Measurements from ENCODE around the gene MOSPD3. TPM values are rescaled to one million over a fixed set of nuclear protein-coding genes. Genes with fewer than 3 reads are reported as not detected.
A peak's percentile ranks its signal among the peaks of the same experiment; 100 is the strongest.

MOSPD3 gene
- total RNA-seq, 2 experiments from 2014 or later: 12.3 to 13.0 TPM

GRCh38 chr7:100586266-100587025 is 25.9 kb upstream of the MOSPD3 start, which contains the start of gene FBXO24:
TSS of gene FBXO24 (plus strand) at chr7:100586328. CDS start at chr7:100586626, 298 bp downstream.
- Mint-ChIP-seq H3K4me1 (ENCODE audit: low read depth) (peaks cover 27% of the 10 kb centered on the region), H3K36me3 (ENCODE audit: low read depth) (peaks cover 1% of the 10 kb centered on the region), H3K27ac (peak within 1 kb of the TSS; percentile 97), H3K27me3 (ENCODE audit: low read depth) (peaks cover 7% of the 10 kb centered on the region), H3K4me3 (peak within 1 kb of the TSS; percentile 89), H3K9me3 (no peaks in the 10 kb centered on the region)
- peak; percentile 100 for DNase-seq
- CTCF ChIA-PET: interaction anchor here (0.6 to 4.6 kb wide), 14 partner anchors 19 to 119 kb away, joined by 3 to 30 read pairs (median 4); partner anchors contain the start of genes GIGYF1 and POP7
- intact Hi-C loops (cut with micrococcal nuclease): loop anchor here (1.0 kb wide), 10 partner anchors 18 to 157 kb away; partner anchors contain the start of genes AGFG2, MEPCE, MOSPD3 and TSC22D4

- Mint-ChIP-seq H3K36me3 (ENCODE audit: low read depth) (no peaks in the 10 kb centered on the region), H3K27me3 (ENCODE audit: low read depth) (peaks cover 7% of the 10 kb centered on the region), H3K27ac (no peak overlapping the region), H3K4me1 (ENCODE audit: low read depth) (peaks cover 18% of the 10 kb centered on the region), H3K9me3 (no peaks in the 10 kb centered on the region), H3K4me3 (peak overlapping the region; percentile 25)
- CTCF ChIA-PET: interaction anchor here (0.5 to 2.1 kb wide), 14 partner anchors 11 to 471 kb away, joined by 3 to 15 read pairs (median 4); partner anchors contain the start of gene POP7
- intact Hi-C loops (cut with micrococcal nuclease): loop anchor here (1.0 kb wide), 2 partner anchors 24 to 119 kb away; no protein-coding TSS in a partner anchor
- DNase-seq: peak; percentile 25
Measured at GRCh38 chr7:100588438-100588837, 23.9 kb upstream of the MOSPD3 start.

- Mint-ChIP-seq H3K4me1 (ENCODE audit: low read depth) (peaks cover 9% of the 10 kb centered on the region), H3K36me3 (ENCODE audit: low read depth) (no peaks in the 10 kb centered on the region), H3K9me3 (no peaks in the 10 kb centered on the region), H3K27me3 (ENCODE audit: low read depth) (peaks cover 7% of the 10 kb centered on the region), H3K4me3 (no peak overlapping the region), H3K27ac (no peak overlapping the region)
- CTCF ChIA-PET: interaction anchor here (0.5 to 2.1 kb wide), 10 partner anchors 10 to 458 kb away, joined by 3 to 15 read pairs (median 4); partner anchors contain the start of gene POP7
- no peak for DNase-seq
- intact Hi-C loops (cut with micrococcal nuclease): no loop called here
Measured at GRCh38 chr7:100589341-100589947, 22.9 kb upstream of the MOSPD3 start.

GRCh38 chr7:100590077-100590737 is 22.1 kb upstream of the MOSPD3 start:
- Mint-ChIP-seq H3K27ac (no peak overlapping the region), H3K4me1 (ENCODE audit: low read depth) (peaks cover 2% of the 10 kb centered on the region), H3K36me3 (ENCODE audit: low read depth) (no peaks in the 10 kb centered on the region), H3K27me3 (ENCODE audit: low read depth) (peaks cover 7% of the 10 kb centered on the region), H3K9me3 (no peaks in the 10 kb centered on the region), H3K4me3 (no peak overlapping the region)
- CTCF ChIA-PET: interaction anchor here (0.5 to 1.5 kb wide), 3 partner anchors 31 to 458 kb away, joined by 3 to 10 read pairs (median 5); no protein-coding TSS in a partner anchor
- no peak for DNase-seq
- intact Hi-C loops (cut with micrococcal nuclease): no loop called here

- no peak overlapping the region for H3K4me3 Mint-ChIP-seq
- intact Hi-C loops (cut with micrococcal nuclease): no loop called here
- DNase-seq: no peak
- no peaks in the 10 kb centered on the region for H3K9me3 Mint-ChIP-seq
- peaks cover 7% of the 10 kb centered on the region for H3K27me3 Mint-ChIP-seq (ENCODE audit: low read depth)
- no peaks in the 10 kb centered on the region for H3K36me3 Mint-ChIP-seq (ENCODE audit: low read depth)
- CTCF ChIA-PET: interaction anchor here (0.9 kb wide), 1 partner anchor 33 kb away, joined by 3 read pairs; no protein-coding TSS in a partner anchor
- H3K4me1 Mint-ChIP-seq (ENCODE audit: low read depth): no peaks in the 10 kb centered on the region
- no peak overlapping the region for H3K27ac Mint-ChIP-seq
Measured at GRCh38 chr7:100591596-100591995, 20.7 kb upstream of the MOSPD3 start.

- H3K9me3 Mint-ChIP-seq: no peaks in the 10 kb centered on the region
- no peak overlapping the region for H3K4me3 Mint-ChIP-seq
- no peak for DNase-seq
- CTCF ChIA-PET: interaction anchor here (1.4 kb wide), 1 partner anchor 31 kb away, joined by 3 read pairs; no protein-coding TSS in a partner anchor
- H3K27me3 Mint-ChIP-seq (ENCODE audit: low read depth): peaks cover 5% of the 10 kb centered on the region
- no peak overlapping the region for H3K27ac Mint-ChIP-seq
- intact Hi-C loops (cut with micrococcal nuclease): no loop called here
- no peaks in the 10 kb centered on the region for H3K4me1 Mint-ChIP-seq (ENCODE audit: low read depth)
- no peaks in the 10 kb centered on the region for H3K36me3 Mint-ChIP-seq (ENCODE audit: low read depth)
Measured at GRCh38 chr7:100595188-100595587, 17.2 kb upstream of the MOSPD3 start.

- Mint-ChIP-seq H3K27ac (no peak overlapping the region), H3K4me3 (no peak overlapping the region), H3K9me3 (no peaks in the 10 kb centered on the region), H3K27me3 (ENCODE audit: low read depth) (no peaks in the 10 kb centered on the region), H3K36me3 (ENCODE audit: low read depth) (no peaks in the 10 kb centered on the region), H3K4me1 (ENCODE audit: low read depth) (peaks cover under 1% of the 10 kb centered on the region)
- DNase-seq: no peak
- intact Hi-C loops (cut with micrococcal nuclease): no loop called here
- CTCF ChIA-PET: interaction anchor here (0.7 to 2.3 kb wide), 3 partner anchors 10 to 254 kb away, joined by 3 to 8 read pairs (median 4); partner anchors contain the start of gene SLC12A9
Measured at GRCh38 chr7:100598425-100598824, 13.9 kb upstream of the MOSPD3 start.

GRCh38 chr7:100599911-100600729 is 12.2 kb upstream of the MOSPD3 start:
- H3K9me3 Mint-ChIP-seq: no peaks in the 10 kb centered on the region
- CTCF ChIA-PET: interaction anchor here (0.6 to 2.3 kb wide), 2 partner anchors 12 to 125 kb away, joined by 4 to 8 read pairs; no protein-coding TSS in a partner anchor
- DNase-seq: no peak
- H3K27ac Mint-ChIP-seq: no peak overlapping the region
- H3K36me3 Mint-ChIP-seq (ENCODE audit: low read depth): no peaks in the 10 kb centered on the region
- no peak overlapping the region for H3K4me3 Mint-ChIP-seq
- H3K27me3 Mint-ChIP-seq (ENCODE audit: low read depth): no peaks in the 10 kb centered on the region
- H3K4me1 Mint-ChIP-seq (ENCODE audit: low read depth): peaks cover 9% of the 10 kb centered on the region
- intact Hi-C loops (cut with micrococcal nuclease): no loop called here

- intact Hi-C loops (cut with micrococcal nuclease): no loop called here
- H3K9me3 Mint-ChIP-seq: no peaks in the 10 kb centered on the region
- no peak overlapping the region for H3K4me3 Mint-ChIP-seq
- CTCF ChIA-PET: no interaction called here
- H3K36me3 Mint-ChIP-seq (ENCODE audit: low read depth): no peaks in the 10 kb centered on the region
- no peak overlapping the region for H3K27ac Mint-ChIP-seq
- H3K4me1 Mint-ChIP-seq (ENCODE audit: low read depth): peaks cover 12% of the 10 kb centered on the region
- no peak for DNase-seq
- no peaks in the 10 kb centered on the region for H3K27me3 Mint-ChIP-seq (ENCODE audit: low read depth)
Measured at GRCh38 chr7:100600730-100601038, 11.7 kb upstream of the MOSPD3 start.

- intact Hi-C loops (cut with micrococcal nuclease): no loop called here
- H3K9me3 Mint-ChIP-seq: no peaks in the 10 kb centered on the region
- no peak overlapping the region for H3K27ac Mint-ChIP-seq
- peak overlapping the region; percentile 75 for H3K4me3 Mint-ChIP-seq
- H3K36me3 Mint-ChIP-seq (ENCODE audit: low read depth): no peaks in the 10 kb centered on the region
- CTCF ChIA-PET: interaction anchor here (1.2 to 1.7 kb wide), 3 partner anchors 89 to 123 kb away, joined by 3 to 8 read pairs (median 4); partner anchors contain the start of gene POP7
- no peak for DNase-seq
- peaks cover 12% of the 10 kb centered on the region for H3K4me1 Mint-ChIP-seq (ENCODE audit: low read depth)
- no peaks in the 10 kb centered on the region for H3K27me3 Mint-ChIP-seq (ENCODE audit: low read depth)
Measured at GRCh38 chr7:100602889-100603725, 9.2 kb upstream of the MOSPD3 start.

- intact Hi-C loops (cut with micrococcal nuclease): loop anchor here (1.0 to 2.0 kb wide), 5 partner anchors 9 to 249 kb away; partner anchors contain the start of genes FBXO24, LRCH4, MOSPD3 and SLC12A9
- DNase-seq: no peak
- H3K36me3 Mint-ChIP-seq (ENCODE audit: low read depth): no peaks in the 10 kb centered on the region
Measured at GRCh38 chr7:100603726-100604027, 8.7 kb upstream of the MOSPD3 start.

More at GRCh38 chr7:100603726-100604027, 8.7 kb upstream of the MOSPD3 start:
- H3K4me1 Mint-ChIP-seq (ENCODE audit: low read depth): peaks cover 12% of the 10 kb centered on the region
- H3K9me3 Mint-ChIP-seq: no peaks in the 10 kb centered on the region
- H3K4me3 Mint-ChIP-seq: peak overlapping the region; percentile 75
- no peaks in the 10 kb centered on the region for H3K27me3 Mint-ChIP-seq (ENCODE audit: low read depth)
- CTCF ChIA-PET: interaction anchor here (1.2 to 1.4 kb wide), 2 partner anchors 102 to 122 kb away, joined by 3 to 4 read pairs; partner anchors contain the start of gene POP7
- peak overlapping the region; percentile 67 for H3K27ac Mint-ChIP-seq

Measured in activated naive CD4-positive, alpha-beta T cell treated with anti-CD3 and anti-CD28 coated beads for 36 hours (primary cell).